NCI-H2029 (cell line): Measurements from ENCODE around the gene TLDC2.
"Not testable (repeated sequence)": the region's sequence is repeated elsewhere in the genome, so short reads cannot be mapped to it uniquely, and the experiment has no call there.

Experiments used
- DNase-seq: peaks from one replicate; lab custom pipeline; 2025; lab: John Stamatoyannopoulos, UW

TLDC2 gene

DNA sequence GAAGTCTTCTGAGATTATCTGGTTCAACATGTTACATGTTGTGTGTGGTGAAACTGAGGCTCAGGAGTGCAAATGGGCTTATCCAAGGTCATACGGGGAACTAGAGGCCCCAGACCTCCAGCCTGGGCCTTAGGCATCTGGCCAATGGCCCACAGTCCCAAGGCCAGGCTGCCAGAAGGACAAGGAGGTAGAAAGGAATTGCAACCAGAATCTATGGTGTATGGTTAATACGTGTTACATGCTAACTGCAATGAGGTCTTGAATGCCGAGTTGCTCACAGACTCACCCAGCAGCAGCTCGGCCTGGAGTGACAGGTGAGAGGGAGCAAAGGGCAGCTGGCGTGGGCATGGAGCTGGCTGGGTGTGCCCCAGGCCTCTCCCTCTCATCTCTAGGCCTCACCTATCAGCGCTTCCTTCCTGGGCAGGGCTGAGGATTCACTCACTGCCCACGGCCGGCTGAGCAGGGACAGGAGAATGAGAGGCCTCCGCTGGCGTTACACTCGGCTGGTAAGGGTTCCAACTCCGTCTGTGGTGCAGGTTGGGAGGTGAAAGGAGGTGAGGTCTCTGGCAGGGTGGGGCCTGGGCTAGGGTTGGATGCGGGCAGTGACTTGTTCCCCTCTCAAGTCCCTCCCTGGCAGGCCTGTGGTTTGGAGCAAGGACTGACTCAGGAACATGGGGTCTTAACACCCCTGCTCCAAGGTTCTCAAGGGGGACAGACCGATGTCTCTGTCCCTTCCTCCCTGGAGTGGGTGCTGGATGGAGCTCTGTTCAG, at the start of gene TLDC2:
TLDC2 (plus strand) TSS at position 437 of the 771 bp plus-strand sequence; CDS start at position 474, 37 bp downstream.
- DNase-seq, result no peak

- DNase-seq, result no peak
Measured at GRCh38 chr20:36826554-36827244, 49.2 kb upstream of the TLDC2 start.

GRCh38 chr20:36827541-36828279, 48.2 kb upstream of the TLDC2 start:
- DNase-seq, result no peak

- DNase-seq, result no peak
Measured at GRCh38 chr20:36830791-36831691, 44.9 kb upstream of the TLDC2 start.

DNA sequence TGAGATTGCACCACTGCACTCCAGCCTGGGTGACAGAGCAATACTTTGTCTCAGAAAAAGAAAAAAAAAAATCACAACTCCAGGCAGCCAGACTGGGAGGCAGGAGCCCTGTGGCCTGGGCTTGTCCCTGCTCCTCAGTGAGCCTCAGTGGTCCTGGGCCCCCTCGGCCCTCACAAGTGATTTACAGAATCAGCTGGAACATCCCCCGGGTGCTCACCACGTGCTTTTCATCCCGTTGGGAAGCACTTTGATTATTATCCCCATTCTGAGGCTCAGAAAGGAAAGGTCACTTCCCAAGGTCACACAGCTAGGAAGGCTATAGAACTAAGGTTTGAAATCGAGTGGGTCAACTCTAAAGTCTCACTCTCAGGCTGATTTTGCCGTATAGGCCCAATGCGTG, 43.1 kb upstream of the TLDC2 start:
- no peak for DNase-seq

- no peak for DNase-seq
Measured at GRCh38 chr20:36833275-36834020, 42.5 kb upstream of the TLDC2 start.

- DNase-seq, result no peak
Measured at GRCh38 chr20:36835025-36835424, 40.9 kb upstream of the TLDC2 start.

DNA sequence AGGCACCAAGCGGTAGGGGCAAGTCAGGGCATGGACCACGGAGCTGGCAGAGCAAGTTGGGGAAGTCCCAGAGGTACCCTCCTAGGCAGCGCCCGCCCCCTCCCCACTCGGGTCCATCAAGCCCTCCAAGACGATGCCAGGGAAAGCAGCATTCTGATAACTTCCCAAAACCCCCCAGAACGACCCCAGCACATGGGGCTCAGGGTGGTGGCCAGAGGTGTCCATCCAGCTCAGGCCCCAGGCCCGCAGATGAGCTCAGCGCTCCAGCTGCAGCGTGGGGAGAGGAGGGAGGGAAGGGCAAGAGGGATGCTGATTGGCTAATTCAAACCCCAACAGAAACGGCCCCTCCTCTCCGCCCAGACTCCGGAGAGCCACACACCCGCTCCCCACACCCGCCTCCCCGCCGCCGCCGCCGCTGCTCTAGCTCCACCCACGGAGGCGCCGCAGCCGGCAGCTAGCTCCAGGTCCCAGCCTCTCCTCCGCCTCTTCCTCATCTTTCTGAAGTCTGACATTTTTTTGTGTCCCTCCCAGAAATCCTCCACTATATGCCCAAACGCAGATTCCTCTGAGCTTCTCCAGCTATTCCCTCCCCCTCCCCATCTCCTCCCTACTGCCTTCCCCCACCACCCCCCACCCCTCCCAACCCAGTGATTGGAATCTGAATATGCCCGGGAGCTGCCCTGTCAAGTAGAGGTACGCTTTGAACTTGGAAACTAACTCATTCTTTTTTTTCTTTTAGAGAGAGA, 40.3 kb upstream of the TLDC2 start:
- peak; percentile 91 for DNase-seq

DNA sequence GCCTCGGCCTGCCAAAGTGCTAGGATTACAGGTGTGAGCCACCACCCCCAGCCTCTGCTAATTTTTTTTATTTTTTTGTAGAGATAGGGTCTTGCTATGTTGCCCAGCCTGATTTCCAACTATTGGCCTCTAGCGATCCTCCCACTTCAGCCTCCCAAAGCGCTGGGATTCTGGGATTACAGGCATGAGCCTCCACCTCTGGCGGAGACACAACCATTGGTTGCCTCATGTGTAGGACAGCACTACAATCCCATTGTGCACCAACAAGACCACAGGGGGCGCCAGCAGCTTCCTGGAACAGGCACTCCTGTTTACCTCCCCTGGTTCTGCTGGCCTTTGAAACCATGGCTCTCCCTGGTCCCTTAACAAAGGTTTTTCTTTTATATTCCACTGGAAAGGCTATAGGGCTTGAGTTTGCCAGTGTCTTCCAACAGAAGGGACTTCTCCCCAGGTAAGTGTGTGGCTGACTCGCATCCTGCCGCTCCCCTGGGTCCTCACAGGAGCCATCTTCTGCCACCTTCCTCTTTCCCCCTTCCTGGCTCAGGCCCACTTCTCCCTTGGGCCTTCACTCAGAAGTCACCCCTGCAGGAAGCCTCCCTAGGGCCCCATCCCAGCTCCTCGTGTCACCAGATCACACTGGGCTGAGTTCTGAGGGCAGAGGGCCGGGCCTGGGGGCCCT, 39.2 kb upstream of the TLDC2 start:
- peak; percentile 54 for DNase-seq

DNA sequence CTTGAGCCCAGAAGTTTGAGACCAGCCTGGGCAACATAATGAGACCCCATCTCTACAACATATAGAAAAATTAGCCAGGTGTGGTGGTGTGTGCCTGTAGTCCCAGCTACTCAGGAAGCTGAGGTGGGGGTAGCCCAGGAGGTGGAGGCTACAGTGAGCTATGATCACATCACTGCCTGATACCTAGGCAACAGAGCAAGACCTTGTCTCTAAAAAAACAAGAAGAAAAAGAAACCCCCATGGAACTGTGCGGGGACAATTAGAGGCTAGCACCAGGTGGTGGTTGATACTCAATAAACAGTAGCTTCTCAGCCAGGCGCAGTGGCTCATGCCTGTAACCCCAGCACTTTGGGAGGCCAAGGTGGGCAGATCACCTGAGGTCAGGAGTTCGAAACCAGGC, 37.6 kb upstream of the TLDC2 start:
- not testable (repeated sequence) for DNase-seq

DNA sequence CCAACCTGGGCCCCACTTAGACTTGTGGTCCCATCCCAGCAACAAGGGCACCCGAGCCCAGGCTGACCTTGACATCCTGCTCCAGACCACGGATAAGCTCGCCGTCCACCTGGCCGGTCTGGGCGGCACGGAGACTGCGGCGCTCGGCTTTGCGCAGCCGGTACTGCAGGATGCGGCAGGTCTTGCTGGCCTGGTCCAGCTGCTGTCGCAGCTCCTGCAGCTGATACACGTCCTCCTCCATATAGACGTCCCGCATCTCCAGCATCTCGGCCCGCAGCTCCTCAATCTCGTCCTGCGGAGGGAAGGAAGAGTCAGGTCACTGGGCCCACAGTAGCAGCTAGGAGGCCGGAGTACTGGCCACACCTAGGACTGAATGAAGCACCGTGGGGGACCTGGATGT, 36.8 kb upstream of the TLDC2 start:
- DNase-seq, result no peak

DNA sequence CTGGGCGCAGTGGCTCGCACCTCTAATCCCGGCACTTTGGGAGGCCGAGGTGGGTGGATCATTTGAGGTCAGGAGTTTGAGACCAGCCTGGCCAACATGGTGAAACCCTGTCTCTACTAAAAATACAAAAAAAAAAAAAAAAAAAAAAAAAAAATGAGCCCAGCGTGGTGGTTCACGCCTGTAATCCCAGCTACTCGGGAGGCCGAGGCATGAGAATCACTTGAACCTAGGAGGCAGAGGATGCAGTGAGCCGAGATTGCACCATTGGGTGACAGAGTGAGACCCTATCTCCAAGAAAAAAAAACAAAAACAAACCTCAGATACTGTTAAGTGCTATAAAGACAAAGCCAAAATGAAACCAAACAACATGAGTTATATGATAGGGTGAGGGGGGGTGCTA, 34.9 kb upstream of the TLDC2 start:
- DNase-seq, result not testable (repeated sequence)

DNA sequence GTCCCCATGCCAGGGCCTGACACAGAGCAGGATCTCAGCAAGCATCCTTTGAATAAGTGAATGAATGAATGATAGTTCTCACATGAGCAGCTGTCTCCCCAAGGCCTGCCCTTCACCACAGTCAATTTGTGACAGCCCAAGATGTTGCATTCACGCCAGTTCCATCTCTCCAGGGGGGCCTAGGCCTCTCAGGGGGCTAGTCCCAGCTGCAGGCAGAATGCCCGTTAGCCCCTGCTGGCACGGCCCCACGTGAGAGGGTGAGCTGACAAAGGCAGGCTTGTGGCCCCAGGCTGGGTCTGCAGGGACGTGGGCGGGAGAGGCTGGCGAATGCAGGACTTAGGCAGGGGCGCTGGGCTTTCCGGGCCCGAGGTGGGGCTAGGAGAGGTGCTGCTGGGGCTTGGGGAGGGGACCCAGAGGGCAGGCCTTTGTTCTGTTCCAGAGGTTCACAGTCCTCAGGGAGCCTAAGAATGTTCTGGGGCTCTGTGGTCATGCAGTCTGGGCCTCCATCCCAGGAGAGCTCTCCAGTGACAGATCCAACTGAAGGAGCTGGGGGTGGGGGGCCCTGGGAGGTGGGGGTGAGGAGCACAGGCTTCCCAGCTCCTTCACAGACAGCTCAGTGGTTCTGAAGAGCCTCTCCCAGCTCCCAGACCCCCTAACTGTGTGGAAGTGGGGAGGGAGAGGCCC, 30.5 kb upstream of the TLDC2 start:
- DNase-seq, result no peak

GRCh38 chr20:36847009-36847709, 28.8 kb upstream of the TLDC2 start:
- DNase-seq, result no peak

DNA sequence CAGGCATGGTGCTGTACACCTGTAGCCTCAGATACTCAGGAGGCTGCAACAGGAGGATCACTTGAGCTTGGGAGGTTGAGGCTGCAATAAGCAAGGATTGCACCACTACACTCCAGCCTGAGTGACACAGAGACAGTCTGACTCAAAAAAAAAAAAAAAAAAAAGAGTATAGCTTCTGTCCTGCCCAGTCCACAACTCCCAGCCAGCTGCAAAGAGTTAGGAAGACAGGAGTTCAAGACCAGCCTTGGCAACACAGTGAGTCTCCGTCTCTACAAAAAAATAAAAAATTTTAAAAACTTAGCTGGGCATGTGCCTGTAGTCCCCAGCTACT, 28.3 kb upstream of the TLDC2 start:
- DNase-seq, result no peak

DNA sequence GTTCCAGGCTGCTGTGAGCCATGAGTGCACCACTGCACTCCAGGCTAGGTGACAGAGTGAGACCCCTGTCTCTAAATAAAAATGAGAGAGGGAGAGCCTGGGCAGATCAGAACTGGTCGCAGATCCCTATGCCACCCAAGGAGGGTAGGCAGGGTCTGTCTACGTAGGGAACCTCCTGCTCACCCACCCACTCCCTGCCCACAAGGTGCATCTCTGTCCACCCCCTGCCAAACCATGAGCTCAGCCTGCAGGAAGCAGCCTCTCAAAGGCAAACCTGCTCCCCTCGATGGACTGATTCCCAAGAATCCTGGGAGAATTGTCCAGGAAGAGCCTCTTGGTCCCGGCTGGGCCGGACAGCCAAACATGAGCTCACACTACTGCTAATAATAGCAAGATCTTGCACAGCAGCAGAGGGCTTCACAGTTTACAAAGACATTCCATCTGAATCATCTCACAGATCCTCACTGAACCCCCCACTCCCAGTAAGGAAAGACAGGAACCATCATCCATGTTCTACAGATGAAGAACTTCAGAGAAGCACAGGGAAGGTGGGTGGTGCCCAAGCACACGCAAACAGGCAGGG, 27.8 kb upstream of the TLDC2 start:
- no peak for DNase-seq

DNA sequence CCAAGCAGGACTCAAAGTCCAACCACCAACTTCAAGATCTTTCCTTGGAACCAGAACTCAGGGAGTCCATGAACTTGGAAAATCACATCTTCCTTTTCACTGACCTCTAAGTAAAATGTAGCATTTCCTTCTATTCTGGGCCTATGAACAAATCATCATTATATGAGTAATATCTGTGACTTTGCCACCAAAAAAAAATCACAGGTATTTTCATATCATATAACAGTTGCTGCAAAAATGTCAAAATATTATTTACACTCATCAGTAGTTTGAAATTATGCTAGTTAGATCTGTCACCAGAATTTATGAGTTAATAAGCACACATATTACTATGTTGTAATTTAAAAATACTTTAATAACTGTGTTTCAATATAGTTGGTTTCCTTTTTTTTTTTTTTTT, 27.3 kb upstream of the TLDC2 start:
- no peak for DNase-seq

- DNase-seq, result no peak
Measured at GRCh38 chr20:36849333-36850065, 26.4 kb upstream of the TLDC2 start.
